Upper lobe of right lung (tissue), 1 donor: Measurements from ENCODE around the gene TANGO2. TPM values are rescaled to one million over a fixed set of nuclear protein-coding genes. Genes with fewer than 3 reads are reported as not detected.

Experiments
- ATAC-seq: fragments of 200-7000 bp; cut with Tn5 transposase; one replicate; pipeline ENCODE4 v1.9.1; 2020; ENCODE audit warnings: mild to moderate bottlenecking, moderate library complexity
- DNase-seq: peaks from one replicate; pipeline ENCODE4 v3.0.0-alpha.2; 2020
- H3K27ac ChIP-seq: fragments of 200-600 bp; one replicate; pipeline ENCODE4 v1.8.0; 2022
- H3K27me3 ChIP-seq: fragments of 200-600 bp; one replicate; pipeline ENCODE4 v1.8.0; 2022; ENCODE audit warnings: mild to moderate bottlenecking
- H3K36me3 ChIP-seq: fragments of 200-600 bp; one replicate; pipeline ENCODE4 v1.8.0; 2022
- H3K4me1 ChIP-seq: fragments of 200-600 bp; one replicate; pipeline ENCODE4 v1.8.0; 2022
- H3K4me3 ChIP-seq: fragments of 200-600 bp; one replicate; pipeline ENCODE4 v1.8.0; 2022; ENCODE audit warnings: mild to moderate bottlenecking
- H3K9me3 ChIP-seq: fragments of 200-600 bp; one replicate; pipeline ENCODE4 v1.8.0; 2022
- intact Hi-C: fragments of 100-400 bp; cut with DNase I; formaldehyde crosslinking; loops from one replicate; pipeline ENCODE4 v1.11.0; 2022
- total RNA-seq: library from RNA; stranded (reverse); fragmentation: NEBNext Ultra II Directional; extraction: Animal tissue kit (Norgen Biotek cat#: 25700); gene quantifications from one replicate; pipeline ENCODE4 v1.2.1, GENCODE V29; 2021
- TF ChIP-seq, protein P1 (sequence below): fragments of 200-600 bp; IDR thresholded peaks from one replicate; pipeline ENCODE4 v1.8.0; 2022; ENCODE audit warnings: antibody characterized with exemption
- donor health status: DM: no; HTN: yes; CAD: no; lungs with severe emphysema.

Gene TANGO2
- total RNA-seq, 1 donor from 2014 or later, result 37.8 TPM

- no peaks in the 10 kb centered on the region for H3K27me3 ChIP-seq
- TF ChIP-seq, protein P1, sequence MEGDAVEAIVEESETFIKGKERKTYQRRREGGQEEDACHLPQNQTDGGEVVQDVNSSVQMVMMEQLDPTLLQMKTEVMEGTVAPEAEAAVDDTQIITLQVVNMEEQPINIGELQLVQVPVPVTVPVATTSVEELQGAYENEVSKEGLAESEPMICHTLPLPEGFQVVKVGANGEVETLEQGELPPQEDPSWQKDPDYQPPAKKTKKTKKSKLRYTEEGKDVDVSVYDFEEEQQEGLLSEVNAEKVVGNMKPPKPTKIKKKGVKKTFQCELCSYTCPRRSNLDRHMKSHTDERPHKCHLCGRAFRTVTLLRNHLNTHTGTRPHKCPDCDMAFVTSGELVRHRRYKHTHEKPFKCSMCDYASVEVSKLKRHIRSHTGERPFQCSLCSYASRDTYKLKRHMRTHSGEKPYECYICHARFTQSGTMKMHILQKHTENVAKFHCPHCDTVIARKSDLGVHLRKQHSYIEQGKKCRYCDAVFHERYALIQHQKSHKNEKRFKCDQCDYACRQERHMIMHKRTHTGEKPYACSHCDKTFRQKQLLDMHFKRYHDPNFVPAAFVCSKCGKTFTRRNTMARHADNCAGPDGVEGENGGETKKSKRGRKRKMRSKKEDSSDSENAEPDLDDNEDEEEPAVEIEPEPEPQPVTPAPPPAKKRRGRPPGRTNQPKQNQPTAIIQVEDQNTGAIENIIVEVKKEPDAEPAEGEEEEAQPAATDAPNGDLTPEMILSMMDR, result peak; percentile 13
- no peaks in the 10 kb centered on the region for H3K9me3 ChIP-seq
- no peak for ATAC-seq
- no peak overlapping the region for H3K4me3 ChIP-seq
- intact Hi-C loops, result no loop called here
- H3K36me3 ChIP-seq, result peaks cover 9% of the 10 kb centered on the region
- no peak overlapping the region for H3K27ac ChIP-seq
- H3K4me1 ChIP-seq, result peaks cover 9% of the 10 kb centered on the region
- DNase-seq, result no peak
Observed at GRCh38 chr22:20027966-20028854, 7.3 kb downstream of the TANGO2 start.

DNA sequence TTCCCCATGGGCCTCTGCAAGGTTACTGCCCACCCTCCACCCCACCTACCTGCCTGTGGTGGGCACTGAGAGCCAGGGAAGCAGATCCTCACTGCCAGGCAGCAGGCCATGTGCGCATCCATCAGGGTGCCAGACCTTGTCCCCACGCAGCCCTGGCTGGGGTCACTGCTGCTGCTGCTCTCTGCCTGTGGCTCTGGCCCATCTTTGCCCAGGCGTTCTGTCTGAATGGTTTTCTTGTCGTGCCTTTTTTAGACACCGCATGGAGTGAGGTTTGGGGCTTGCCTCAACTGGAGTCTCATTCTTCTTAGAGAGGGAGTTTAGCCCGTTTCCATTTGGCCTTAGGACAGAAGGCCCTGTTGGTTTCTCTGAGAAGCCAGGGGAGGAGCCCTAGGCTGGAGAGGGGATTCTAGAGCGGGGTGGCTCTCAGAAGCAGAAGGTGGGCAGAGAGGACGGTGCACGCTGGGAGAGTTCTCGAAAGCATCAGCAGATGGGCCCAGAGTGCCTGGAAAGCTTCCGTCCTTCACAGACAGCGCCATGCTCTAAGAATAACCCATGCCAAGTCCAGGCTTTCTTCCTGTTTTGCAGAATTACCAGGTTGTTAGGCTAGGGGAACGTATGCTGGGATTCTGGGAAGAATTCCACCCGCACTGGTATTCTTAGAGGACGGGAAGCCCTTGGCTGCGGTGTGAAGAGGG, 8.1 kb downstream of the TANGO2 start:
- TF ChIP-seq, protein P1, result no peak
- Histone ChIP-seq H3K36me3 (peaks cover 9% of the 10 kb centered on the region), H3K4me3 (no peak overlapping the region), H3K4me1 (peaks cover 10% of the 10 kb centered on the region), H3K27ac (no peak overlapping the region), H3K9me3 (no peaks in the 10 kb centered on the region), H3K27me3 (no peaks in the 10 kb centered on the region)
- ATAC-seq, result no peak
- no peak for DNase-seq
- intact Hi-C loops, result no loop called here

- Histone ChIP-seq H3K4me1 (peaks cover 10% of the 10 kb centered on the region), H3K36me3 (peaks cover 4% of the 10 kb centered on the region), H3K27me3 (no peaks in the 10 kb centered on the region), H3K27ac (no peak overlapping the region), H3K4me3 (no peak overlapping the region), H3K9me3 (no peaks in the 10 kb centered on the region)
- TF ChIP-seq, protein P1, result no peak
- ATAC-seq, result no peak
- intact Hi-C loops, result no loop called here
- DNase-seq, result no peak
Observed at GRCh38 chr22:20029550-20030225, 8.8 kb downstream of the TANGO2 start.

GRCh38 chr22:20031732-20032406, 11.0 kb downstream of the TANGO2 start:
- no peak overlapping the region for H3K27ac ChIP-seq
- H3K9me3 ChIP-seq, result no peaks in the 10 kb centered on the region
- DNase-seq, result no peak
- H3K4me3 ChIP-seq, result no peak overlapping the region
- H3K36me3 ChIP-seq, result peaks cover 10% of the 10 kb centered on the region
- peaks cover 10% of the 10 kb centered on the region for H3K4me1 ChIP-seq
- H3K27me3 ChIP-seq, result no peaks in the 10 kb centered on the region
- TF ChIP-seq, protein P1, result no peak
- intact Hi-C loops, result no loop called here
- peak; percentile 7 for ATAC-seq

DNA sequence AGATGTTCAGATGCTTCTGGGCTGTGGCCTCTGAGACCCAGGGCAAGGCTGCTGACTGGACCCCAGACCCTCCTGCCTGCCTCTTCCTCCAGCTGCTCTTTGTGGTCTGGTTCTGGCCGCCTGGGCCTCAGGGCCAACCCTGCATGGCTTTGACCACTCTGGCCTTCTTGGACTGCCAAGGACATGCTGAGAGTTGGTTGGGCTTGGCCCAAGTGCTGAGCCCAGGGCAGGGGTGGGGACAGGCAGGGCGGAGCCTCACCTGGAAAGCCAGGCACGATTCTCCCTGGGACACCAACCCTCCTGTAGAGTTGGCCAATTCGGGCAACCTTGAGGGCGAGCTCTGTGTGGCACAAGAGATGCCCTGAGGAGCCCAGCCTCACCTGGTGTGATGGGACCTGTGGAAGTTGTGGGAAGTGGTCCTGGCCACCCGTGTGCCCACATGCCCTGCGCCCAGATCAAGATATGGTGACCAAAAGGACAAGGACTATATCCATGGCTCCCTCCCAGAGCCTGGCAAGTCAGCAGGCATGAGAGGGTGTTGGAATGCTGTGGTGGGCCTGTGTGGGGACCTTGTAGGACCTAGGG, 11.6 kb downstream of the TANGO2 start:
- intact Hi-C loops, result no loop called here
- Histone ChIP-seq H3K4me1 (peaks cover 10% of the 10 kb centered on the region), H3K36me3 (peaks cover 16% of the 10 kb centered on the region), H3K4me3 (no peak overlapping the region), H3K27me3 (no peaks in the 10 kb centered on the region), H3K27ac (no peak overlapping the region), H3K9me3 (no peaks in the 10 kb centered on the region)
- DNase-seq, result no peak
- ATAC-seq, result peak; percentile 45
- TF ChIP-seq, protein P1, result no peak
